ENCODE data around the gene RYR2.

The RYR2 gene

DNA sequence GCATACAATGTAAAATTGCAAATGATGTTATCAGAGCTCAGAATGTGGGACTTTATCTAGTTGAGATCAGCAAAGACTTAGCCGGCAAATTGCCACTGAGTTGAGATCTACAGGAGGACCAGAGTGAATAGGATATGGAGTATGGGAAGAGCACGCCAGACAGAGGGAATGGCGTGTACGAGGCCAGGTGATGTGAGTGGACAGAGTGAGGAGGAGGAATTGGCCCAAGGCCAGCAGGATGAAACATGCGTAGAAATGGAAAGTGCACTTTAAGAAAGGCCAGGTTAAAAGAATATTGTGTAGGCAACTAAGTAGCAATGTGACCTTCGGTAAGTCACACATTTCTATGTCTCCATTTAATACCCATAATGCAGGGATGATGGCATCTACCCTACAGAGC is 637.7 kb downstream of the RYR2 start:
- DNase-seq (ENCODE audit: low spot score), result no peak
- TF ChIP-seq, protein P1, sequence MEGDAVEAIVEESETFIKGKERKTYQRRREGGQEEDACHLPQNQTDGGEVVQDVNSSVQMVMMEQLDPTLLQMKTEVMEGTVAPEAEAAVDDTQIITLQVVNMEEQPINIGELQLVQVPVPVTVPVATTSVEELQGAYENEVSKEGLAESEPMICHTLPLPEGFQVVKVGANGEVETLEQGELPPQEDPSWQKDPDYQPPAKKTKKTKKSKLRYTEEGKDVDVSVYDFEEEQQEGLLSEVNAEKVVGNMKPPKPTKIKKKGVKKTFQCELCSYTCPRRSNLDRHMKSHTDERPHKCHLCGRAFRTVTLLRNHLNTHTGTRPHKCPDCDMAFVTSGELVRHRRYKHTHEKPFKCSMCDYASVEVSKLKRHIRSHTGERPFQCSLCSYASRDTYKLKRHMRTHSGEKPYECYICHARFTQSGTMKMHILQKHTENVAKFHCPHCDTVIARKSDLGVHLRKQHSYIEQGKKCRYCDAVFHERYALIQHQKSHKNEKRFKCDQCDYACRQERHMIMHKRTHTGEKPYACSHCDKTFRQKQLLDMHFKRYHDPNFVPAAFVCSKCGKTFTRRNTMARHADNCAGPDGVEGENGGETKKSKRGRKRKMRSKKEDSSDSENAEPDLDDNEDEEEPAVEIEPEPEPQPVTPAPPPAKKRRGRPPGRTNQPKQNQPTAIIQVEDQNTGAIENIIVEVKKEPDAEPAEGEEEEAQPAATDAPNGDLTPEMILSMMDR (IDR thresholded peaks at IDR 0.05; ENCODE audit: borderline replicate concordance, control extremely low read depth, extremely low read depth, insufficient read depth, missing control alignments), result no peak
- in situ Hi-C loops (cut with MboI; ENCODE audit: low sequenced_read_pairs, unreplicated experiment), result no loop called here

DNA sequence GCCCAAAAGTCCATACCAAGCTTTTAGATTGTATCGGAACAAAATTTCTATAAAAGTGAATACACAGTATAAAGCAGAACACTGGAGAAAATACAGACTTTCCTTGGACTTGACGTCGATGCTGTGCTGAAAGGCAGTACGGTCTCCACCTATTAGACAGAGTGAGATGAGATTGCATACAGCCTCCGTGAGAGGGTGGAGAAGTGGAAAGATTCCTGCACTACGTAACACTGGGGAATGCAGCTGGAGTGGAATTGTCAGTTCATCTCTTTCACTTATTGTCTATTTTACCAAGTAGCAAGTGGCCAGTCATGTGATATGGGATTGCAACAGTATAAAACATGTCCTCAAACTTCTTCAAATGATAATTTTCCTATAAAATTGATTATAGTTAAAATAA is 639.2 kb downstream of the RYR2 start:
- no peak for DNase-seq (ENCODE audit: low spot score)
- TF ChIP-seq, protein P1 (IDR thresholded peaks at IDR 0.05; ENCODE audit: borderline replicate concordance, control extremely low read depth, extremely low read depth, insufficient read depth, missing control alignments), result no peak
- in situ Hi-C loops (cut with MboI; ENCODE audit: low sequenced_read_pairs, unreplicated experiment), result no loop called here

DNA sequence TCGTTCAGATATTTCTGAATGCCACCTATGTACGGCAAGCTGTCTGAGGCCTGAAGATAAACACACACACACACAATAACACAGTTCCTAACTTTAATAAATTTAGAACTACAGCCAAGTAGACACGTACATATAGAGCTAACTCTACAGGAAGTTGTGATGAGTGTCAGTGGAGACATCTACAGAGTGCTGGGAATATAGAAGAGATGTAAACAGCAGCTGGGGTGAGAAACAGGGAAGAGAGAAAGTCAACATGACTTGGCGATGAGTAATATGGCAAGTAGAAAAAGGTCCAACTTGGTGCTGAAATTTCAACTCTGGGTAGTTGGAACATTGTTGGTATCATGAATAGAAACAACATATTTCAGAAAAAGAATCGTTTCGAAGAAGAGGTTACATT is 642.3 kb downstream of the RYR2 start:
- DNase-seq (ENCODE audit: low spot score), result no peak
- in situ Hi-C loops (cut with MboI; ENCODE audit: low sequenced_read_pairs, unreplicated experiment), result no loop called here

DNA sequence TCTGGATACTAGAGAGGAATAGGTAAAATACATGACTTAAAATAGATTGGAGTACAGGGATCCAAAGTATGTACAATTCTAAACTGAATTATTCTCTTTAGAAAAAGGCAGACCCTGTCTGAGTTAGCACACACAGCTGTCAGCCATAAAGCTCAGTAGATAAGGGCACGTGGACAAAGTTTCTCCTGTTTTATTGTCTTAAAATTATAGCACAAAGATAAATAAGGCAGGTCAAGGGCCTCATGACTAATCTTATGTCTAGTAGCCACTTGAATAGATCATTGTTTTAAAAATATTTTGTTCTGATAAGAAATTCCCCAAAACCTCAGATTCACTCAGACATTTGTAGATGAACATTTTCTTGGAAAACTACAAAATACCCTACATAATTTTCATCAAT is 643.6 kb downstream of the RYR2 start:
- in situ Hi-C loops (cut with MboI; ENCODE audit: low sequenced_read_pairs, unreplicated experiment), result no loop called here
- no peak for DNase-seq (ENCODE audit: low spot score)
- TF ChIP-seq, protein P1 (IDR thresholded peaks at IDR 0.05; ENCODE audit: borderline replicate concordance, control extremely low read depth, extremely low read depth, insufficient read depth, missing control alignments), result no peak

More for the DNA sequence above, 642.3 kb downstream of the RYR2 start:
- TF ChIP-seq, protein P1 (IDR thresholded peaks at IDR 0.05; ENCODE audit: borderline replicate concordance, control extremely low read depth, extremely low read depth, insufficient read depth, missing control alignments), result no peak

DNA sequence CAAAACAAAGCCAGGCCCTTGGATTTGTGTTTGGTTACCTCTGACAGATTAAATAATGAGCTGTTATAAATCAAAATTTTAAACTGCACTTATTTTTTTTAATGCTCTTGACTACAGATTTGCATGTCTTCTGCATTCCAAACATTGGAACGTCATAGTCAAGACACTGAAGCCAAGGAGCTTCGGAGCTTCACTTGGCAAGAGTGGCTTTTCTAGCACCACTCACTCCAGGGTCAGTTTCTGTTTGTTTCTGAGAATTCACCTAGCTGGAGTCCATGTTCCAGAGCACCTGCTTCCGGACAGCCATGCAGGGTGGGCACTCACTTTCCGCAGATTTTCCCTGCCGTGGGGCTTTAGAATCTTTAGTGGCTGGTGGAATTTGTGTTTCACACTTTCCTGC is 645.8 kb downstream of the RYR2 start:
- DNase-seq (ENCODE audit: low spot score), result no peak
- TF ChIP-seq, protein P1 (IDR thresholded peaks at IDR 0.05; ENCODE audit: borderline replicate concordance, control extremely low read depth, extremely low read depth, insufficient read depth, missing control alignments), result no peak
- in situ Hi-C loops (cut with MboI; ENCODE audit: low sequenced_read_pairs, unreplicated experiment), result no loop called here

DNA sequence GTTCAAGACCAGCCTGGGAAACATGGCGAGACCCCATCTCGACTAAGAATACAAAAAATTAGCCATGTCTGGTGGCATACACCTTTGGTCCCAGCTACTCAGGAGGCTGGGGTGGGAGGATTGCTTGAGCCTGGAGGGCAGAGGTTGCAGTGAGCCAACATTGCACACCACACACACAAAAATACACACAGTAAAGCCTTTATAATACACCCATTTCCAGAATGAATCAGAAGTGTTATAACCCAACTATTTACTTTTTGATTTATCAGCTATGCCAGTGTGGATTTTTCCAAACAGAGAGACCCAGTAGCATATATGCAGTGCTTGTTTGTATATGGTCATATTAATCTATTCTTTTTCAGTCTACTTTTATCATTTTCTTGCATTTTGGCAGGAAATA is 648.7 kb downstream of the RYR2 start:
- in situ Hi-C loops (cut with MboI; ENCODE audit: low sequenced_read_pairs, unreplicated experiment), result no loop called here

More for the DNA sequence above, 648.7 kb downstream of the RYR2 start:
- TF ChIP-seq, protein P1 (IDR thresholded peaks at IDR 0.05; ENCODE audit: borderline replicate concordance, control extremely low read depth, extremely low read depth, insufficient read depth, missing control alignments), result no peak
- DNase-seq (ENCODE audit: low spot score), result no peak
